Progenitor cell of endocrine pancreas (in vitro differentiated cells): ENCODE data around the gene CNGA2. TPM values are rescaled to one million over a fixed set of nuclear protein-coding genes. Genes with fewer than 3 reads are reported as not detected.

ENCODE experiments used
- DNase-seq: peaks from one replicate; pipeline ENCODE4 v3.0.0; 2021; ENCODE audit warnings: low spot score; ENCODE audit not compliant: unreplicated experiment
- H3K27ac Mint-ChIP-seq: 2 replicates; pipeline ENCODE4 v1.8.0; 2021; ENCODE audit warnings: mild to moderate bottlenecking, moderate library complexity, mixed read lengths
- H3K27me3 Mint-ChIP-seq: 2 replicates; pipeline ENCODE4 v1.8.0; 2021; ENCODE audit warnings: mixed read lengths
- H3K36me3 Mint-ChIP-seq: 2 replicates; pipeline ENCODE4 v1.8.0; 2022; ENCODE audit warnings: mixed read lengths; ENCODE audit not compliant: insufficient read depth
- H3K4me1 Mint-ChIP-seq: 2 replicates; pipeline ENCODE4 v1.8.0; 2021; ENCODE audit warnings: low read depth, mixed read lengths
- H3K4me3 Mint-ChIP-seq: 2 replicates; pipeline ENCODE4 v1.8.0; 2021; ENCODE audit warnings: low read depth, mild to moderate bottlenecking, moderate library complexity, mixed read lengths
- H3K9me3 Mint-ChIP-seq: 2 replicates; pipeline ENCODE4 v1.8.0; 2021; ENCODE audit warnings: low read depth, mixed read lengths
- CTCF ChIP-seq: fragments of 200-600 bp; sonication (generic); IDR thresholded peaks from one replicate; pipeline ENCODE4 v1.5.0; 2021; ENCODE audit warnings: antibody characterized with exemption, mild to moderate bottlenecking; ENCODE audit not compliant: unreplicated experiment
- total RNA-seq: library from RNA; stranded (reverse); gene quantifications from 2 replicates; pipeline ENCODE4 v1.2.1, GENCODE V29; 2021

The CNGA2 gene
- total RNA-seq, 1 donor from 2014 or later, result not detected

GRCh38 chrX:151702741-151703340 is 31.7 kb upstream of the CNGA2 start:
- H3K36me3 Mint-ChIP-seq, result peaks cover 2% of the 10 kb centered on the region
- no peak overlapping the region for H3K4me3 Mint-ChIP-seq
- H3K4me1 Mint-ChIP-seq, result no peaks in the 10 kb centered on the region
- no peak overlapping the region for H3K27ac Mint-ChIP-seq
- no peaks in the 10 kb centered on the region for H3K27me3 Mint-ChIP-seq
- no peak for DNase-seq
- peaks cover 12% of the 10 kb centered on the region for H3K9me3 Mint-ChIP-seq
- TF ChIP-seq CTCF, result no peak

- Mint-ChIP-seq H3K9me3 (peaks cover 9% of the 10 kb centered on the region), H3K36me3 (peaks cover 2% of the 10 kb centered on the region), H3K27ac (no peak overlapping the region), H3K27me3 (no peaks in the 10 kb centered on the region), H3K4me1 (no peaks in the 10 kb centered on the region), H3K4me3 (no peak overlapping the region)
- no peak for TF ChIP-seq CTCF
- no peak for DNase-seq
Measured at GRCh38 chrX:151703487-151703886, 31.1 kb upstream of the CNGA2 start.

- Mint-ChIP-seq H3K36me3 (peaks cover 2% of the 10 kb centered on the region), H3K4me1 (no peaks in the 10 kb centered on the region), H3K4me3 (no peak overlapping the region), H3K27ac (no peak overlapping the region), H3K27me3 (no peaks in the 10 kb centered on the region), H3K9me3 (peaks cover 9% of the 10 kb centered on the region)
- DNase-seq, result no peak
- no peak for TF ChIP-seq CTCF
Measured at GRCh38 chrX:151704041-151704663, 30.4 kb upstream of the CNGA2 start.

GRCh38 chrX:151708821-151709220 is 25.7 kb upstream of the CNGA2 start:
- no peak for TF ChIP-seq CTCF
- Mint-ChIP-seq H3K27ac (no peak overlapping the region), H3K4me3 (no peak overlapping the region), H3K4me1 (no peaks in the 10 kb centered on the region), H3K27me3 (peaks cover 7% of the 10 kb centered on the region), H3K36me3 (no peaks in the 10 kb centered on the region), H3K9me3 (peaks cover 9% of the 10 kb centered on the region)
- no peak for DNase-seq

GRCh38 chrX:151710457-151710856 is 24.1 kb upstream of the CNGA2 start:
- H3K4me3 Mint-ChIP-seq, result no peak overlapping the region
- no peak for TF ChIP-seq CTCF
- no peaks in the 10 kb centered on the region for H3K36me3 Mint-ChIP-seq
- DNase-seq, result no peak
- H3K27me3 Mint-ChIP-seq, result peaks cover 7% of the 10 kb centered on the region
- peaks cover 4% of the 10 kb centered on the region for H3K9me3 Mint-ChIP-seq
- no peaks in the 10 kb centered on the region for H3K4me1 Mint-ChIP-seq
- H3K27ac Mint-ChIP-seq, result no peak overlapping the region
